Body of pancreas (tissue), 4 donors: Measurements from ENCODE around the gene CYP4V2. TPM values are rescaled to one million over a fixed set of nuclear protein-coding genes. Genes with fewer than 3 reads are reported as not detected.

Experiments
- ATAC-seq: fragments of 150-250 bp; one replicate; pipeline ENCODE4 v1.9.1; 2016
- DNase-seq, 4 donors: peaks; one replicate each; pipeline ENCODE4 v3.0.0-alpha.2; 2019
- H3K27ac ChIP-seq, 4 donors: fragments of 200-600 bp; sonication (generic); 1 replicate in 3 of 4; 2 replicates in 1 of 4; pipeline versions ENCODE4 v1.5.1 to v1.6.1; 2016 to 2019; ENCODE audit warnings: mild to moderate bottlenecking in 1 of 4, mixed read lengths in 1 of 4, moderate library complexity in 1 of 4
- H3K27me3 ChIP-seq, 2 donors: fragments of 200-600 bp; sonication (generic); one replicate each; pipeline ENCODE4 v1.6.0; 2016; ENCODE audit warnings: mild to moderate bottlenecking in 1 of 2
- H3K36me3 ChIP-seq, 2 donors: fragments of 200-600 bp; sonication (generic); replicated peaks in 1 of 2; 2 replicates each; pipeline ENCODE4 v1.5.1; 2016; ENCODE audit warnings: low read depth in 2 of 2; ENCODE audit not compliant: insufficient read depth in 1 of 2
- H3K4me1 ChIP-seq: fragments of 200-600 bp; sonication (generic); one replicate; pipeline ENCODE4 v1.6.0; 2016
- H3K4me3 ChIP-seq, 2 donors: fragments of 200-600 bp; sonication (generic); 1 replicate in 1 of 2; 2 replicates in 1 of 2; pipeline ENCODE4 v1.5.1; 2016 to 2019
- H3K9me3 ChIP-seq, 3 donors: fragments of 200-600 bp; sonication (generic); 1 replicate in 2 of 3; 2 replicates in 1 of 3; pipeline ENCODE4 v1.5.1; 2016
- POLR2A ChIP-seq, 3 donors: fragments of 450-650 bp; IDR thresholded peaks; one replicate each; pipeline ENCODE4 v1.6.1; 2016; ENCODE audit warnings: antibody characterized with exemption in 3 of 3, mild to moderate bottlenecking in 2 of 3
- WGBS, 2 donors: methylation state at CpG; one replicate each; pipeline ENCODE4 v1.1.5; 2017; 5-methylcytosine and 5-hydroxymethylcytosine counted together
- intact Hi-C: fragments of 100-400 bp; cut with DNase I; formaldehyde crosslinking; loops from one replicate; pipeline ENCODE4 v1.15.1; 2023
- total RNA-seq, 2 donors: library from RNA; depleted of rRNA; stranded (reverse); fragments of >200 nt; gene quantifications; one replicate each; pipeline ENCODE4 v1.1.0, GENCODE V29; 2016
- TF ChIP-seq, protein P1 (sequence below), 7 experiments: fragments of 450-650 bp in 4 of 7; fragments of 200-600 bp in 3 of 7; sonication (generic) in 3 of 7; IDR thresholded peaks; one replicate each; pipeline ENCODE4 v1.5.1; 2016 to 2019; ENCODE audit warnings: antibody characterized with exemption in 7 of 7

CYP4V2 gene
- total RNA-seq, 2 donors from 2014 or later, result 62.8 to 65.3 TPM

DNA sequence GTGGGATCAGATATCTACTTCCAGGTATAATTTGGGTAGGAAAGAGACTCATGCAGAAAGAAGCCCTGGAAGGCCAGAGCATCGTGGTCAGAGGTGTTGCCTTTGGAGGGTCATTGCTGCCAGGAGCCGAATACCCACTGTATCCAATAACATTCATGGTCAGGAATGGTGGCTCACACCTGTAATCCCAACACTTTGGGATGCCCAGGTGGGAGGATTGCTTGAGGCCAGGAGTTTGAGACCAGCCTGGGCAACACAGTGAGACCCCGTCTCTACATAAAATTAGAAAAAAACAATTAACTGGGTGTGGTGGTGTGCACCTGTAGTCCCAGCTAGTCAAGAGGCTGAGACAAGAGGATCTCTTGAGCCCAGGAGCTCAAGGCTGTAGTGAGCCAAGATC lies 63.8 kb downstream of the CYP4V2 start:
- TF ChIP-seq, protein P1, sequence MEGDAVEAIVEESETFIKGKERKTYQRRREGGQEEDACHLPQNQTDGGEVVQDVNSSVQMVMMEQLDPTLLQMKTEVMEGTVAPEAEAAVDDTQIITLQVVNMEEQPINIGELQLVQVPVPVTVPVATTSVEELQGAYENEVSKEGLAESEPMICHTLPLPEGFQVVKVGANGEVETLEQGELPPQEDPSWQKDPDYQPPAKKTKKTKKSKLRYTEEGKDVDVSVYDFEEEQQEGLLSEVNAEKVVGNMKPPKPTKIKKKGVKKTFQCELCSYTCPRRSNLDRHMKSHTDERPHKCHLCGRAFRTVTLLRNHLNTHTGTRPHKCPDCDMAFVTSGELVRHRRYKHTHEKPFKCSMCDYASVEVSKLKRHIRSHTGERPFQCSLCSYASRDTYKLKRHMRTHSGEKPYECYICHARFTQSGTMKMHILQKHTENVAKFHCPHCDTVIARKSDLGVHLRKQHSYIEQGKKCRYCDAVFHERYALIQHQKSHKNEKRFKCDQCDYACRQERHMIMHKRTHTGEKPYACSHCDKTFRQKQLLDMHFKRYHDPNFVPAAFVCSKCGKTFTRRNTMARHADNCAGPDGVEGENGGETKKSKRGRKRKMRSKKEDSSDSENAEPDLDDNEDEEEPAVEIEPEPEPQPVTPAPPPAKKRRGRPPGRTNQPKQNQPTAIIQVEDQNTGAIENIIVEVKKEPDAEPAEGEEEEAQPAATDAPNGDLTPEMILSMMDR (IDR thresholded peaks at IDR 0.05), result no peak
- TF ChIP-seq POLR2A (IDR thresholded peaks at IDR 0.05), result no peak
- Histone ChIP-seq H3K9me3 (no peaks in the 10 kb centered on the region), H3K4me1 (peaks cover 19% of the 10 kb centered on the region), H3K4me3 (no peak overlapping the region), H3K27me3 (no peaks in the 10 kb centered on the region), H3K36me3 (no peaks in the 10 kb centered on the region), H3K27ac (no peak overlapping the region)
- no peak for ATAC-seq
- 95 to 100% methylated on average over 3 of the region's 3 CpGs for WGBS, 2 donors
- no peak for DNase-seq
- intact Hi-C loops, result no loop called here

DNA sequence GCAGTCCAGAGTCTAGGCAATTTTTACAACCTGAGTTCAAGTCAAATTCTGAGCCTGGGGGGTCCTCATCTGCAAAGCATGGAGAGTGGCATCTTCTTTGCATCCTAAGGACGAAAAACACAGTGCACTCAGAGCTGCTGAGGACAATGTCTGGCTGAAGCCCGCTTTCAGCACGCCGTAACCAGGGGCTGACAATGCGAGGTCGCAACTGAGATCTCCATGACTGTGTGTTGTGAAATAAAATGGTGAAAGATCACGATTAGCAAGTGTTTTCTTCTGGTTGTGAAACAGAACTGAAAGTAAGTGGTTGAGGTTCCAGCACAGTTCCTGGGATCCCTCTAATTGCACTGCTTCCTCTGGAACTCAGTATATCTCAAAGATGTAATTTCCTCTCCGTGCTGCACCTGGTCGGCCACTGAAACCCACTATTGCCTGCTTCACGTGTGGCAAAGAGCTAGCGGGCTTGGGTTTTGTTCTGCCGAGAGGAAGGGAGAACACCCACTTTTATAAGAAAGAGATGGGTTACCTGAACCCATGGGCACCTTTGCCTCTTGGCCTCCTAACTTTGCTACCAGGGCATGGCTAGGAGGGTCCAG lies 66.9 kb downstream of the CYP4V2 start:
- 93 to 95% methylated on average over 12 of the region's 12 CpGs for WGBS, 2 donors

DNA sequence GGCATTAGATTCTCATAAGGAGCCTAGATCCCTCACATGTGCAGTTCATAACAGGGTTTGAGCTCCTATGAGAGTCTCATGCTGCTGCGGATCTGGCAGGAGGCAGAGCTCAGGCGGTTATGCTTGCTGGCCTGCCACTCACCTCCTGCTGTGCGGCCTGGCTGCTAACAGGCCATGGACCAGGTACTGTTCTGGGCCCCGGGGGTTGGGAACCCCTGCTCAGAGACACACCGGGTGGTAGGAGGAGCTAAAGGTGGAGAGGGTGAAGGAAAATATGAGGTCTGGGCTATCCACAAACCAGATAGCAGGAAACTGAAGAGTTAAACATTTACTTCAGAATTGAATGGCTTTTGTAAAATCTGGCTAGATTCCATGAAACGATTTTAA lies 68.7 kb downstream of the CYP4V2 start:
- peak overlapping the region; percentile 77 to 92 (median 84) for H3K27ac ChIP-seq
- TF ChIP-seq, protein P1 (IDR thresholded peaks at IDR 0.05), result no peak
- peak in 1 of 3 donors; percentile 13 for TF ChIP-seq POLR2A (IDR thresholded peaks at IDR 0.05)
- H3K4me3 ChIP-seq, result no peak overlapping the region
- no peaks in the 10 kb centered on the region for H3K9me3 ChIP-seq
- H3K4me1 ChIP-seq, result peaks cover 30% of the 10 kb centered on the region
- 33 to 39% methylated on average over 4 to 6 of the region's 6 CpGs for WGBS, 2 donors
- H3K27me3 ChIP-seq, result no peaks in the 10 kb centered on the region
- DNase-seq, result peak; percentile 48 to 65 (median 52)
- ATAC-seq, result peak; percentile 60
- intact Hi-C loops, result no loop called here
- H3K36me3 ChIP-seq, result no peaks in the 10 kb centered on the region

More for the DNA sequence above, 66.9 kb downstream of the CYP4V2 start:
- no peak overlapping the region for H3K27ac ChIP-seq
- H3K36me3 ChIP-seq, result no peaks in the 10 kb centered on the region
- TF ChIP-seq, protein P1 (IDR thresholded peaks at IDR 0.05), result no peak
- TF ChIP-seq POLR2A (IDR thresholded peaks at IDR 0.05), result no peak
- no peaks in the 10 kb centered on the region for H3K9me3 ChIP-seq
- intact Hi-C loops, result no loop called here
- H3K4me3 ChIP-seq, result no peak overlapping the region
- no peak for ATAC-seq
- H3K27me3 ChIP-seq, result no peaks in the 10 kb centered on the region
- H3K4me1 ChIP-seq, result peaks cover 18% of the 10 kb centered on the region
- no peak for DNase-seq

Other genes with a start within 250 kb of the CYP4V2 start
- 1 to 10 TPM; 2.6 to 4.2 TPM for gene TLR3, start 122.4 kb upstream of the CYP4V2 start, total RNA-seq
- gene FAM149A, start 86.9 kb upstream of the CYP4V2 start, total RNA-seq, result 10 to 100 TPM; 20.8 to 51.4 TPM
- gene KLKB1, start 35.9 kb downstream of the CYP4V2 start, total RNA-seq, result 1 to 10 TPM; 2.6 to 3.1 TPM
- 10 to 100 TPM; 18.4 to 53.1 TPM for gene F11, start 74.6 kb downstream of the CYP4V2 start, total RNA-seq